ENCODE data around the gene GNB4.

The GNB4 gene

DNA sequence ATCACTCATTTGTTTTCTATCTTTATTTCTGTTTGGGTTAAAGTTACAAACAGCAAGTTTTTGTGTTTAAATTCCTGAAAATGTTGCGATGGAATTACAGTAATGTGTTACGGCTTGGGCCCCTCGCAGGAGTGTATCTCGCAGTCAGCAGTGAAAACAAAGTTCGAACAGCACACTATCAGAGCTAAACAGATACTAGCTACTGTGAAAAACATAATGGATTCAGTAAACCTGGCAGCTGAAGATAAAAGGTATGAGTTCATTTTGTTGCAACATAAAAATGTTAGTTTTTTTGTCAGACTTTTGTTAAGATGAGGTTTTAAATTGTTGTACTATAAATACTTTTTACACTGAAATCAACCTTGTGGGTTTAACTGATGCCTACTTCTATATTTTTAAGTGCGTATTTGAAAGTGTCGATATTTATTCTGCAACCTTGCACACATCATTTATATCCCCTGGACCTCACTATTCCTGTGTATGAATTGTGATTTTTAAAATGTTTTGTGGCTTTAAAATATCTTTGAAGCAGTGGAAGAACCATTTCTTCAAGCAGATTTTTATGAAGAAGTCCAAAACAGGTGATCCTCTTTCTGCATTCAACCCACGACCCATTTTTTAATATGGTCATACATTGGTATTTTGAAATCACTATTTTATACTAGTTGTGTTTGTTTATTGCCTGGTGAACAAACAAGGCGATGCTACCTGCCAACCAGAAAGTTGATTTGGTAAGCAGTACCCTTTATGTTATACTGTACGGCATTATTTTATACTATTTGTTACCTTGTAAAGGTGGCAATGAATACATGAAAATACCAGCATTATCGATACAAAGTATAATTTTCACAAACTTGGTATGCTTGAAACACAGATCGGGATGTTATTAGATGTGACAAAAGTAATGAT is 75.9 kb downstream of the GNB4 start:
- Histone ChIP-seq H4K20me1 (ENCODE audit: insufficient read depth, low read length, poor library complexity, severe bottlenecking) (no peaks in the 10 kb centered on the region), H3K9me3 (ENCODE audit: insufficient read depth, low read depth, low read length) (no peaks in the 10 kb centered on the region), H2AFZ (ENCODE audit: low read length) (no peak overlapping the region), H3K4me3 (ENCODE audit: low read length, poor library complexity, severe bottlenecking) (no peak overlapping the region), H3K27me3 (ENCODE audit: insufficient read depth, low read length, poor library complexity, severe bottlenecking) (no peaks in the 10 kb centered on the region), H3K36me3 (ENCODE audit: insufficient read depth, low read length) (peaks cover 24% of the 10 kb centered on the region; the same call in 1 of the 2 replicates), H3K9ac (ENCODE audit: low read depth, low read length, poor library complexity, severe bottlenecking) (no peak overlapping the region), H3K4me1 (ENCODE audit: insufficient read depth, low read length, poor library complexity, severe bottlenecking) (no peaks in the 10 kb centered on the region), H3F3A (ENCODE audit: low read depth) (no peaks in the 10 kb centered on the region), H3K4me2 (ENCODE audit: low read depth, low read length, poor library complexity, severe bottlenecking) (no peak overlapping the region), H3K79me2 (ENCODE audit: insufficient read depth, low read length) (no peaks in the 10 kb centered on the region), H3K9me2 (replicated peaks; ENCODE audit: low read depth, low read length) (no peaks in the 10 kb centered on the region)
- TF ChIP-seq CTCF (conservative IDR thresholded peaks at IDR 0.05; ENCODE audit: low read length), result no peak
- TF ChIP-seq EZH2phosphoT487 (IDR thresholded peaks at IDR 0.05; ENCODE audit: borderline replicate concordance), result no peak

DNA sequence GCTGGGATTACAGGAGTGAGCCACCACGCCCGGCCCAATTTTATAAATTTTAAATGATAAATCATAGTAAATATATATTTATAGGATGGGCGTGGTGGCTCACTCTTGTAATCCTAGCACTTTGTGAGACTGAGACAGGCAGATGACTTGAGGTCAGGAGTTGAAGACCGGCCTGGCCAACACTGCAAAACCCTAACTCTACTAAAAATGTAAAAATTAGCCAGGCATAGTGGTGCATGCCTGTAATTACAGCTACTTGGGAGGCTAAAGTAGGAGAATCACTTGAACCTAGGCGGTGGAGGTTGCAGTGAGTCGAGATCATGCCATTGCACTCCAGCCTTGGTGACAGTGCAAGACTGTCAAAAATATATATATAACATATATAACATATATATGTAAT is 77.3 kb downstream of the GNB4 start:
- peaks cover 25% of the 10 kb centered on the region; the same call in 1 of the 2 replicates for H3K36me3 ChIP-seq (ENCODE audit: insufficient read depth, low read length)

DNA sequence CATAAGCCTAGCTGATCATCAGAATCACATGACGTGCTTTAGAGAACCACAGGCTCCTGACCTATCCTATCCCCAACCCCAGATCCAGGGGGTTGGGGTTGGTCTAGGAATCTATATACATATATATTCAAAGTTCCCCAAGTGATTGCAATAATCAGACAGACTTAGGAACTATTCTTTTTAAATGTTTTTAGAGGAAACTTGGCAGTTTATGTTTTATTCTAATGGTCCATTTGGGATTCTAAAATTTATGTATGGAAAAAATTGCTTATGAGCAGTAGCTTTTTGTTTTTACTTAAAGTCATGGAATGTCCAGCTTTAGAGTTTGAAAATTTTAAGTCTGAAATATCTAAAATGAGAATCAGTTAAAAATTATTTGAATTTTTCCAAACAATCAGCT is 81.6 kb downstream of the GNB4 start:
- Histone ChIP-seq H2AFZ (ENCODE audit: low read length) (no peak overlapping the region), H3K4me1 (ENCODE audit: insufficient read depth, low read length, poor library complexity, severe bottlenecking) (no peaks in the 10 kb centered on the region), H3K9me3 (ENCODE audit: insufficient read depth, low read depth, low read length) (no peaks in the 10 kb centered on the region), H3K4me2 (ENCODE audit: low read depth, low read length, poor library complexity, severe bottlenecking) (no peak overlapping the region), H3K9ac (ENCODE audit: low read depth, low read length, poor library complexity, severe bottlenecking) (no peak overlapping the region), H3K4me3 (ENCODE audit: low read length, poor library complexity, severe bottlenecking) (no peak overlapping the region), H3K79me2 (ENCODE audit: insufficient read depth, low read length) (no peaks in the 10 kb centered on the region), H3K9me2 (replicated peaks; ENCODE audit: low read depth, low read length) (no peaks in the 10 kb centered on the region), H3F3A (ENCODE audit: low read depth) (no peaks in the 10 kb centered on the region), H3K27me3 (ENCODE audit: insufficient read depth, low read length, poor library complexity, severe bottlenecking) (no peaks in the 10 kb centered on the region), H4K20me1 (ENCODE audit: insufficient read depth, low read length, poor library complexity, severe bottlenecking) (no peaks in the 10 kb centered on the region), H3K36me3 (ENCODE audit: insufficient read depth, low read length) (peaks cover 28% of the 10 kb centered on the region; the same call in 1 of the 2 replicates)
- TF ChIP-seq EZH2phosphoT487 (IDR thresholded peaks at IDR 0.05; ENCODE audit: borderline replicate concordance), result no peak
- TF ChIP-seq CTCF (conservative IDR thresholded peaks at IDR 0.05; ENCODE audit: low read length), result no peak

More for the DNA sequence above, 77.3 kb downstream of the GNB4 start:
- Histone ChIP-seq H4K20me1 (ENCODE audit: insufficient read depth, low read length, poor library complexity, severe bottlenecking) (no peaks in the 10 kb centered on the region), H3K79me2 (ENCODE audit: insufficient read depth, low read length) (no peaks in the 10 kb centered on the region), H3K4me3 (ENCODE audit: low read length, poor library complexity, severe bottlenecking) (no peak overlapping the region), H3F3A (ENCODE audit: low read depth) (no peaks in the 10 kb centered on the region), H3K4me2 (ENCODE audit: low read depth, low read length, poor library complexity, severe bottlenecking) (no peak overlapping the region), H3K9me3 (ENCODE audit: insufficient read depth, low read depth, low read length) (no peaks in the 10 kb centered on the region), H3K4me1 (ENCODE audit: insufficient read depth, low read length, poor library complexity, severe bottlenecking) (no peaks in the 10 kb centered on the region), H3K27me3 (ENCODE audit: insufficient read depth, low read length, poor library complexity, severe bottlenecking) (no peaks in the 10 kb centered on the region), H2AFZ (ENCODE audit: low read length) (no peak overlapping the region), H3K9me2 (replicated peaks; ENCODE audit: low read depth, low read length) (no peaks in the 10 kb centered on the region), H3K9ac (ENCODE audit: low read depth, low read length, poor library complexity, severe bottlenecking) (no peak overlapping the region)
- no peak for TF ChIP-seq CTCF (conservative IDR thresholded peaks at IDR 0.05; ENCODE audit: low read length)
- no peak for TF ChIP-seq EZH2phosphoT487 (IDR thresholded peaks at IDR 0.05; ENCODE audit: borderline replicate concordance)

All from Loucy (cell line).